H9 (cell line): ENCODE measurements around the gene CXCL1. TPM values are rescaled to one million over a fixed set of nuclear protein-coding genes. Genes with fewer than 3 reads are reported as not detected.
A peak's percentile ranks its signal among the peaks of the same experiment; 100 is the strongest.

Experiments
- DNase-seq: peaks from one replicate; pipeline ENCODE4 v3.0.0-alpha.2; 2017
- H2AFZ ChIP-seq: one replicate; pipeline ENCODE4 v1.6.1; 2013; ENCODE audit warnings: mild to moderate bottlenecking, low read length, control low read depth, moderate library complexity
- H2AK5ac ChIP-seq: 2 replicates; pipeline ENCODE4 v1.6.1; 2013; ENCODE audit warnings: low read length, control low read depth, mixed read lengths; ENCODE audit not compliant: insufficient read length
- H2BK120ac ChIP-seq: one replicate; pipeline ENCODE4 v1.6.1; 2013; ENCODE audit warnings: low read depth, mild to moderate bottlenecking, low read length, control low read depth, inconsistent platforms; ENCODE audit not compliant: poor library complexity, severe bottlenecking
- H2BK12ac ChIP-seq: 2 replicates; pipeline ENCODE4 v1.6.1; 2013; ENCODE audit warnings: low read length, control low read depth, mixed read lengths, low read depth; ENCODE audit not compliant: insufficient read length
- H2BK15ac ChIP-seq: 2 replicates; pipeline ENCODE4 v1.6.1; 2013; ENCODE audit warnings: low read depth, low read length, control low read depth
- H2BK20ac ChIP-seq: one replicate; pipeline ENCODE4 v1.6.1; 2013; ENCODE audit warnings: low read depth, mild to moderate bottlenecking, low read length, control low read depth, inconsistent platforms; ENCODE audit not compliant: poor library complexity, severe bottlenecking
- H2BK5ac ChIP-seq: 2 replicates; pipeline ENCODE4 v1.6.1; 2013; ENCODE audit warnings: low read length, control low read depth, mixed read lengths; ENCODE audit not compliant: insufficient read length
- H3K14ac ChIP-seq: 2 replicates; pipeline ENCODE4 v1.6.1; 2013; ENCODE audit warnings: low read length, control low read depth; ENCODE audit not compliant: insufficient read depth
- H3K18ac ChIP-seq: 2 replicates; pipeline ENCODE4 v1.6.1; 2013; ENCODE audit warnings: low read depth, mild to moderate bottlenecking, mixed read lengths, low read length, control low read depth; ENCODE audit not compliant: insufficient read length
- H3K23ac ChIP-seq: 2 replicates; pipeline ENCODE4 v1.6.1; 2013; ENCODE audit warnings: low read length, control low read depth, mixed read lengths, low read depth; ENCODE audit not compliant: insufficient read length
- H3K23me2 ChIP-seq: 2 replicates; pipeline ENCODE4 v1.6.1; 2013; ENCODE audit warnings: low read depth, mild to moderate bottlenecking, mixed read lengths, low read length, control low read depth; ENCODE audit not compliant: insufficient read length, poor library complexity, severe bottlenecking
- H3K27ac ChIP-seq: 2 replicates; pipeline ENCODE4 v1.5.1; 2013; ENCODE audit warnings: low read length, control low read depth, mixed read lengths, low read depth; ENCODE audit not compliant: insufficient read length
- H3K27me3 ChIP-seq: 2 replicates; pipeline ENCODE4 v1.6.1; 2013; ENCODE audit warnings: low read length, control low read depth, inconsistent platforms; ENCODE audit not compliant: insufficient read depth
- H3K4ac ChIP-seq: 2 replicates; pipeline ENCODE4 v1.6.1; 2013; ENCODE audit warnings: low read depth, mild to moderate bottlenecking, control low read depth, inconsistent platforms, low read length, moderate library complexity
- H3K4me1 ChIP-seq: 2 replicates; pipeline ENCODE4 v1.6.1; 2013; ENCODE audit warnings: low read length, control low read depth, inconsistent platforms; ENCODE audit not compliant: insufficient read depth
- H3K4me2 ChIP-seq: 2 replicates; pipeline ENCODE4 v1.6.1; 2013; ENCODE audit warnings: low read length, control low read depth, mixed read lengths; ENCODE audit not compliant: insufficient read length, insufficient read depth
- H3K56ac ChIP-seq: 2 replicates; pipeline ENCODE4 v1.6.1; 2013; ENCODE audit warnings: low read depth, mild to moderate bottlenecking, mixed read lengths, low read length, control low read depth; ENCODE audit not compliant: insufficient read length
- H3K79me1 ChIP-seq: 2 replicates; pipeline ENCODE4 v1.6.1; 2013; ENCODE audit warnings: low read depth, mild to moderate bottlenecking, moderate library complexity, low read length, control low read depth, inconsistent platforms; ENCODE audit not compliant: insufficient read depth, poor library complexity, severe bottlenecking
- H3K79me2 ChIP-seq: 2 replicates; pipeline ENCODE4 v1.6.1; 2013; ENCODE audit warnings: low read length, control low read depth, inconsistent platforms; ENCODE audit not compliant: insufficient read depth
- H3K9ac ChIP-seq: 2 replicates; pipeline ENCODE4 v1.6.1; 2013; ENCODE audit warnings: low read length, control low read depth, mixed read lengths; ENCODE audit not compliant: insufficient read length; ENCODE audit errors: extremely low read depth
- H3K9me3 ChIP-seq: one replicate; pipeline ENCODE4 v1.6.1; 2013; ENCODE audit warnings: low read depth, low read length, inconsistent platforms; ENCODE audit not compliant: control insufficient read depth
- H3T11ph ChIP-seq: one replicate; pipeline ENCODE4 v1.6.1; 2013; ENCODE audit warnings: mild to moderate bottlenecking, low read length, control low read depth, inconsistent platforms
- H4K20me1 ChIP-seq: one replicate; pipeline ENCODE4 v1.6.1; 2013; ENCODE audit not compliant: control insufficient read depth, insufficient read length, insufficient read depth
- H4K5ac ChIP-seq: 2 replicates; pipeline ENCODE4 v1.6.1; 2013; ENCODE audit warnings: low read depth, mild to moderate bottlenecking, mixed read lengths, low read length, control low read depth; ENCODE audit not compliant: insufficient read length
- H4K8ac ChIP-seq: replicated peaks from 2 replicates; pipeline ENCODE4 v1.6.1; 2013; ENCODE audit warnings: low read length, control low read depth, mixed read lengths, low read depth; ENCODE audit not compliant: insufficient read length
- H4K91ac ChIP-seq: 2 replicates; pipeline ENCODE4 v1.6.1; 2013; ENCODE audit warnings: low read depth, mild to moderate bottlenecking, moderate library complexity, mixed read lengths, low read length, control low read depth; ENCODE audit not compliant: insufficient read length
- H3K27ac Mint-ChIP-seq, 3 experiments: 2 replicates in 2 of 3; 3 replicates in 1 of 3; pipeline ENCODE4 v1.8.0; 2020 to 2021; ENCODE audit warnings: mixed read lengths in 3 of 3, mild to moderate bottlenecking in 1 of 3, moderate library complexity in 1 of 3
- H3K27me3 Mint-ChIP-seq: 2 replicates; pipeline ENCODE4 v1.8.0; 2021; ENCODE audit warnings: low read depth, mild to moderate bottlenecking, moderate library complexity, mixed read lengths
- H3K36me3 Mint-ChIP-seq, 3 experiments: 2 replicates in 2 of 3; 3 replicates in 1 of 3; pipeline ENCODE4 v1.8.0; 2020 to 2021; ENCODE audit warnings: low read depth in 3 of 3, mixed read lengths in 3 of 3; ENCODE audit not compliant: insufficient read depth in 1 of 3
- H3K4me1 Mint-ChIP-seq, 2 experiments: 2 replicates each; pipeline ENCODE4 v1.8.0; 2020; ENCODE audit warnings: mixed read lengths in 2 of 2
- H3K4me3 Mint-ChIP-seq, 2 experiments: 2 replicates in 1 of 2; 3 replicates in 1 of 2; pipeline ENCODE4 v1.8.0; 2020 to 2021; ENCODE audit warnings: mild to moderate bottlenecking in 2 of 2, mixed read lengths in 2 of 2, moderate library complexity in 1 of 2
- H3K9me3 Mint-ChIP-seq, 2 experiments: 2 replicates in 1 of 2; 3 replicates in 1 of 2; pipeline ENCODE4 v1.8.0; 2020; ENCODE audit warnings: mild to moderate bottlenecking in 2 of 2, mixed read lengths in 2 of 2, moderate library complexity in 1 of 2
- CTCF ChIP-seq: fragments of 200-600 bp; sonication (generic); conservative IDR thresholded peaks from 3 replicates; pipeline ENCODE4 v1.8.0; 2021; ENCODE audit warnings: antibody characterized with exemption, mild to moderate bottlenecking
- WGBS: extraction: QIAGEN DNeasy Blood & Tissue Kit; methylation state at CpG from one replicate; pipeline ENCODE4 v1.1.7; 2013; ENCODE audit warnings: missing lambda C conversion rate, low lambda C conversion rate, mixed read lengths; ENCODE audit not compliant: insufficient read length; ENCODE audit errors: extremely low coverage; 5-methylcytosine and 5-hydroxymethylcytosine counted together
- total RNA-seq: library from RNA; stranded (reverse); gene quantifications from 2 replicates; pipeline ENCODE4 v1.2.1, GENCODE V29; 2021

Gene CXCL1
- total RNA-seq, 1 experiment from 2014 or later: 0.20 TPM

DNA sequence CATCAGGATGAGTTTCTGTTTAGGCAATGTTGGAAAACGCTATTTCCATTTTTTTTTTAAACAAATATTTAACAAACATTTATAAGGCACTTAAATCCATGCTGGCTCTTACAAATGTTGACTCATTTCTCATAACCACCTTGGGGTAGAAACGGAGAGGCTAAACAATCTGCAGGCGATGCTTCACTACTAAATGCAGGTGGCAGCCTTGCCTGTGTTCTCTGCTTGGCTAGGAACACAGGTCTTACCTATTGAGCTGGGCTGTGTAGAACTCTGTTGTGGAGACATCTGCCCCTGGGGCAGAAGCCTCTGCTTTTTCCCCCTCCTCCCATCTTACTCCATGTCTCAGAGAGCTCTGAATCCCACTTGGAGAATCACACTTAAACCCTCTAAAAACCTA is 1.4 kb upstream of the CXCL1 start:
- Mint-ChIP-seq H3K27me3 (peaks cover 40% of the 10 kb centered on the region), H3K27ac (no peak overlapping the region), H3K36me3 (no peaks in the 10 kb centered on the region), H3K4me1 (peaks cover 18 to 21% of the 10 kb centered on the region in 2 experiments), H3K9me3 (no peaks in the 10 kb centered on the region; a peak in 1 of 5 replicates), H3K4me3 (no peak overlapping the region)
- WGBS: no CpG with 5 or more reads among the region's 3 CpGs
- Histone ChIP-seq H3K56ac (no peak overlapping the region), H3K79me2 (no peaks in the 10 kb centered on the region), H3T11ph (no peak overlapping the region), H2AK5ac (no peak overlapping the region), H2AFZ (no peak overlapping the region), H3K9ac (no peak overlapping the region), H2BK20ac (no peak overlapping the region), H3K14ac (no peak overlapping the region), H3K79me1 (no peaks in the 10 kb centered on the region), H2BK12ac (no peak overlapping the region), H2BK5ac (no peak overlapping the region), H3K23ac (no peak overlapping the region), H4K20me1 (no peaks in the 10 kb centered on the region), H3K27ac (no peak overlapping the region), H4K8ac (no peak overlapping the region), H3K27me3 (no peaks in the 10 kb centered on the region; the same call in 1 of the 2 replicates), H2BK15ac (no peak overlapping the region), H3K18ac (no peak overlapping the region), H3K4ac (no peak overlapping the region), H3K4me2 (no peak overlapping the region), H2BK120ac (no peak overlapping the region), H3K23me2 (peaks cover 12% of the 10 kb centered on the region), H4K5ac (no peak overlapping the region), H3K9me3 (no peaks in the 10 kb centered on the region), H4K91ac (no peak overlapping the region), H3K4me1 (0 out of 2 replicates have a peak, but pooled peaks cover 2% of the 10 kb centered on the region)
- DNase-seq: peak; percentile 37
- peak; percentile 31; the same call in 2 of the 3 replicates for TF ChIP-seq CTCF
